NOMO-1 (cell line): ENCODE data around the gene CDC34.

Source experiments
- DNase-seq, 2 experiments: peaks; one replicate each; lab custom pipeline; 2025; ENCODE audit not compliant: unreplicated experiment in 2 of 2; lab: John Stamatoyannopoulos, UW

CDC34 gene

DNA sequence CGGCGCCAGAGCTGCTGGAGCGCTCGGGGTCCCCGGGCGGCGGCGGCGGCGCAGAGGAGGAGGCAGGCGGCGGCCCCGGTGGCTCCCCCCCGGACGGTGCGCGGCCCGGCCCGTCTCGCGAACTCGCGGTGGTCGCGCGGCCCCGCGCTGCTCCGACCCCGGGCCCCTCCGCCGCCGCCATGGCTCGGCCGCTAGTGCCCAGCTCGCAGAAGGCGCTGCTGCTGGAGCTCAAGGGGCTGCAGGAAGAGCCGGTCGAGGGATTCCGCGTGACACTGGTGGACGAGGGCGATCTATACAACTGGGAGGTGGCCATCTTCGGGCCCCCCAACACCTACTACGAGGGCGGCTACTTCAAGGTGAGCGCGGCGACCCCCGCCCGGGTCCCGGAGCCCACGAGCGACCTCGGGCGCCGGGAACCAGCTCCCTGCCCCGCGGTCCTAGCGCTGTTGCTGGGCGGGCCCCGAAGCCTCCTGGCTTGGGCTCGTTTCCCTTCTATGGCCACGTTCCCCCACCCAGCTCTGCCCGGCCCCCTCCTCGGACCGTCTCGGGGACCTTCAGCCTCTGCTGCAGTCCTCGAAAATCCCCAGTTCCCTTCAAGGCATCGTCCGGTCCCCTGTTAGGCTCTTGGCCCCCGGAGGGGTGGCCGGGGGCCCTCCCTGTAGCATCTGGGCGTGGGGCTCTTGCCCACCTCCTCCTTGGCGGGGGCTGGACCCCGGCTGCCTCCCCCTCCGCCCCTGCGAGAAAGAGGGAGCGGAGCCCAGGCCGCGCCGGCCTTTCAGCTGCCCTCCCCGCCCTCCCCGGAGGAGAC lies at the start of gene CDC34:
CDC34 (plus strand) TSS at position 8 of the 808 bp plus-strand sequence; CDS start at position 180, 172 bp downstream.
- no peak for DNase-seq

GRCh38 chr19:482186-483041 lies 49.1 kb upstream of the CDC34 start:
- no peak for DNase-seq

GRCh38 chr19:483332-484072 lies 48.1 kb upstream of the CDC34 start:
- no peak for DNase-seq

GRCh38 chr19:484494-484893 lies 47.1 kb upstream of the CDC34 start:
- DNase-seq = no peak

GRCh38 chr19:485077-485476 lies 46.5 kb upstream of the CDC34 start:
- no peak for DNase-seq

GRCh38 chr19:485583-486236 lies 45.9 kb upstream of the CDC34 start:
- no peak for DNase-seq

GRCh38 chr19:488505-489417 lies 42.8 kb upstream of the CDC34 start:
- peak; percentile 81 to 94 for DNase-seq

GRCh38 chr19:489418-490196 lies 42.0 kb upstream of the CDC34 start:
- DNase-seq = no peak

- DNase-seq = no peak
Observed at GRCh38 chr19:491146-491741, 40.3 kb upstream of the CDC34 start.

GRCh38 chr19:492091-492531 lies 39.4 kb upstream of the CDC34 start:
- no peak for DNase-seq

DNA sequence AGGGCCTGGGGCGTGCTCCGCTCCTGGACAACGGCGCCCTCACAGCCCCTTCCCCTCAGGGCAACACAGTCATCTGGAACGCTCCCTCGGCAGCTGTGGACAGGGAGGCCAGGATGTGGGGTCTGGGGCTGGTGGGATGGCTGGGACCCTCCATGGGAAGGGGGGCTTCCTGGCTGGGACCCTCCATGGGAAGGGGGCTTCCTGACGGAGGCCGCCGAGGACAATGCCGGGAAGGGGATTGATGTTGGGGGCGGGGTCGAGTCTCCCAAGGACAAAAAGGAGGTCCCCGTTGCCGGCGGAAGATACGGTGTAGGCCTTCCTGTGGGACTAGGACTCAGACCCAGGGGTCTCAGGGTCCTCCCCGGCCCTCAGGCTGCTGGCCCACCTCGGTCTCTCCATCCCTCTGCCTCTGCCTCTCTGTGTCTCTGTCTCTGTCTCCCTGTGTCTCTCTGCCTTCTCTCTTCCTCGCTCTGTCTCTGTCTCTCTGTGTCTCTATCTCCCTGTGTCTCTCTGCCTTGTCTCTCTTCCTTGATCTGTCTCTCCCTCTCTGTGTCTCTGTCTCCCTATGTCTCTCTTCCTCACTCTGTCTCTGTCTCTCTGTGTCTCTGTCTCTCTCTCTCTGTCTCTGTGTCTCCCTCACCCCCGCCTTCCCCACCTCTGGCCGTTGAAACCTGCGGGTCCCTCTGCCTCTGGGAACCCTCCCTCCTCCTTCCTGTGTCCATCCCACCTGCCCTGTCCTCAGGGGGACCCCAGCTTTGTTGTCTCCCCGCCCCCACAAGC lies 38.0 kb upstream of the CDC34 start:
- no peak for DNase-seq

- DNase-seq = no peak
Observed at GRCh38 chr19:494171-495080, 37.1 kb upstream of the CDC34 start.

GRCh38 chr19:495081-495401 lies 36.5 kb upstream of the CDC34 start:
- DNase-seq = no peak

DNA sequence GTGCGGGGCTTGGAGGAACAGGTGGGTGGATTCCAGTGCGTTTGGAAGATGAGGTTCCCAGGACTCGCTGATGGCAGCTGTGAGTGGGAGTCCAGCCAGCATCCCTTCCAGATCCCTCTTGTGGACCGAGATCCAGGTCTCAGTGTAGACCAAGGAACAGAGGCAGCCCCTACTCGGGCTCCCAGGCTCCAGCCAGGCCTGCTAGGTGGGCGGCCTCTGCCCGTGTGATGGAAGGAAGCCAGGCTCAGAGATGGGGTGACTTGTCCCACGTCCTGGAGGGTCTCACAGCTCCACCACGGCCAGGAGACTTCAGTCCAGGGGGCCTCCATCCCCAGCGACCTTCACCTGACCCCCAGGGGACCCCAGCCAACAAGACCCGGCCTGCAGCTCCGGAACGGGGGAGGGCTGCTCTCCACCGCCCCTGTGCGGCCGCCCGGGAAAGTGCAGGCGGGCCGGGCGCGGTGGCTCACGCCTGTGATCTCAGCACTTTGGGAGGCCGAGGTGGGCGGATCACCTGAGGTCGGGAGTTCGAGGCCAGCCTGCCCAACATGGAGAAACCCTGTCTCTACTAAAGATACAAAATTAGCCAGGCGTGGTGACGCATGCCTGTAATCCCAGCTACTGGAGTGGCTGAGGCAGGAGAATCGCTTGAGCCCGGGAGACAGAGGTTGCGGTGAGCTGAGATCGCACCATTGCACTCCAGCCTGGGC lies 36.0 kb upstream of the CDC34 start:
- no peak for DNase-seq

- DNase-seq = no peak
Observed at GRCh38 chr19:496112-496665, 35.4 kb upstream of the CDC34 start, which contains the start of gene MADCAM1. MADCAM1 (plus strand) TSS chr19:496486; CDS start chr19:496500, 14 bp downstream.

DNA sequence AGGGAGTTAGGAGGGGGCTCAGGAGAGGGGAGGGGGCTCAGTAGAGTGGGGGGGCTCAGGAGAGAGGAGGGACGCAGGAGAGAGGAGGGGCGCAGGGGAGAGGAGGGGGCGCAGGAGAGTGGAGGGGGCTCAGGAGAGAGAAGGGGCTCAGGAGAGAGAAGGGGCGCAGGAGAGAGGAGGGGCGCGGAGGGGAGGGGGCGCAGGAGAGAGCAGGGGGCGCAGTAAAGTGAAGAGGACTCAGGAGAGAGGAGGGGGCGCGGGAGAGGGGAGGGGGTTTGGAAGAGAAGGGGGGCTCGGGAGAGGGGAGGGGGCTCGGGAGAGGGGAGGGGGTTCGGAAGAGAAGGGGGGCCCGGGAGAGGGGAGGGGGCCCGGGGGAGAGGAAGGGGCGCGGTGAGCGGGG lies 34.6 kb upstream of the CDC34 start:
- DNase-seq = no peak
